ENCODE measurements around the gene SLCO2B1.
"Not testable (repeated sequence)": the region's sequence is repeated elsewhere in the genome, so short reads cannot be mapped to it uniquely, and the experiment has no call there.

SLCO2B1 gene, protein sequence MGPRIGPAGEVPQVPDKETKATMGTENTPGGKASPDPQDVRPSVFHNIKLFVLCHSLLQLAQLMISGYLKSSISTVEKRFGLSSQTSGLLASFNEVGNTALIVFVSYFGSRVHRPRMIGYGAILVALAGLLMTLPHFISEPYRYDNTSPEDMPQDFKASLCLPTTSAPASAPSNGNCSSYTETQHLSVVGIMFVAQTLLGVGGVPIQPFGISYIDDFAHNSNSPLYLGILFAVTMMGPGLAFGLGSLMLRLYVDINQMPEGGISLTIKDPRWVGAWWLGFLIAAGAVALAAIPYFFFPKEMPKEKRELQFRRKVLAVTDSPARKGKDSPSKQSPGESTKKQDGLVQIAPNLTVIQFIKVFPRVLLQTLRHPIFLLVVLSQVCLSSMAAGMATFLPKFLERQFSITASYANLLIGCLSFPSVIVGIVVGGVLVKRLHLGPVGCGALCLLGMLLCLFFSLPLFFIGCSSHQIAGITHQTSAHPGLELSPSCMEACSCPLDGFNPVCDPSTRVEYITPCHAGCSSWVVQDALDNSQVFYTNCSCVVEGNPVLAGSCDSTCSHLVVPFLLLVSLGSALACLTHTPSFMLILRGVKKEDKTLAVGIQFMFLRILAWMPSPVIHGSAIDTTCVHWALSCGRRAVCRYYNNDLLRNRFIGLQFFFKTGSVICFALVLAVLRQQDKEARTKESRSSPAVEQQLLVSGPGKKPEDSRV

DNA sequence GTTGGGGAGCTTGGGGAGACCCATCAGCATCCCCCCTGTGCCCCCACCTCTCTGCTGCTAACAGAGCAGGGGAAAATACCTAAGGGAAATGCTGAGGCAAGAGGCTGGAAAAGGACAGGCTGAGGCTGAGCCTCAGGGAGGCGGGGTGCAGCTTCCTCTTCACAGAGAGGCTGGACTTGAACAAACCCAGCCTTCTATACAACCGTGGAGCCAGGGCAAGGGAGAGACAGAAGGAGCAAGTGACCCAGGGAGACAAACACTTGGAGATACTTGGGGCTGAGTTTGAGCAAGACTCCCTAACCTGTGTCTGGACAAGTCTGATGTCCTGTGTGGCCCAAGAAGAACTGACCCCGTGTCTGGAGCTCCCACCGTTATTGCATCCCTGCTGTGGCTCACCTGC lies at the start of gene SLCO2B1:
Gene SLCO2B1 (plus strand): TSS at position 229 of the 400 bp plus-strand sequence. CDS start 275 bp downstream, outside the sequence.
- DNase-seq (ENCODE audit: low spot score): no peak

DNA sequence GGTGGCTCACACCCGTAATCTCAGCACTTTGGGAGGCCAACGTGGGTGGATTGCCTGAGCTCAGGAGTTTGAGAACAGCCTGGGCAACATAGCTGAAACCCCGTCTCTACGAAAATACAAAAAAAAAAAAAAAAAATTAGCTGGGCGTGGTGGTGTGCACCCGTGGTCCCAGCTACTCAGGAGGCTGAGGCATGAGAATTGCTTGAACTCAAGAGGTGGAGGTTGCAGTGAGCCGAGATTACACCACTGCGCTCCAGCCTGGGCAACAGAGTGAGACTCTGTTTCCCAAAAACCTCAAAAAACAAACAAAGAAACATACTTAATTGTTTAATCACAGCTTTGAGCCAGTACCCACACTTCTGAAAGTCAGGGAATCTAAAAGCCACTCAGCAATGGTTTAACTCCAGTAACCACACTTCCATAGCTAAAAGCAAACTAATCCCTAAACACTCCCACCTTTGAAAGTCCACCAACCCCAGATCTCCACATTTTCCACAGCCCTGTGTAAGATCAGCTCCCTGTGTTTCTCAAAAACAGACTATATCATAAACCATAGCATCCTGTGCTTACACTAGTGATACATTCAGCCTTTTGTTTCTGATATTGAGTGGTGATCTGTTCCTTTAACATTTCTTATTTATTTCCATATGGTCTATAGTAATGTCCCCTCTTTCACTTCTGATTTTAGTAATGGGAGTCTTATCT lies 49.3 kb upstream of the SLCO2B1 start:
- DNase-seq (ENCODE audit: low spot score): no peak

- no peak for DNase-seq (ENCODE audit: low spot score)
These were observed 47.4 kb upstream of the SLCO2B1 start for GRCh38 chr11:75103380-75104026.

DNA sequence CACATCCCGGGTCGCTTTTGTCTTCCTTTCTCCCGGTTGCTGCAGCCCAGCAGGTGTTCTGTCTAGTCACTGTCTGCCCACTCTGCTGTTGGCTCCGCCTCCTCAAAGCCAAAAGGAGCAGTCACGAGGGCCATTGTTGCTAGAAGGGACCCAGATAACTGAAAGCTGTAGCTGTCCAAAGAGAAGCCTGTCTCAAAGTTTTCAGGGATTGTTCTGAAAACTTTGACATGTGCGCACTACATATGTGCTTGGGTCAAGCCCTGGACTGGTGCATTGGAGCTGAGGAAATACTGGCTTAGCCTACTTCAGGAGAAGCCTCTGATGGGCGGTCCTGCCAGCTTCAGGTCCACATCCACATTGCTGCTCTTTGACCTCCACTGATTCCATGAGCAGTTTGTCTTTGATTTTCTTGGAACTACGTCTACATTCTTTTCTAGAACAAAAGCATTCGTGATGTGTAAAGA lies 45.4 kb upstream of the SLCO2B1 start:
- no peak for DNase-seq (ENCODE audit: low spot score)

DNA sequence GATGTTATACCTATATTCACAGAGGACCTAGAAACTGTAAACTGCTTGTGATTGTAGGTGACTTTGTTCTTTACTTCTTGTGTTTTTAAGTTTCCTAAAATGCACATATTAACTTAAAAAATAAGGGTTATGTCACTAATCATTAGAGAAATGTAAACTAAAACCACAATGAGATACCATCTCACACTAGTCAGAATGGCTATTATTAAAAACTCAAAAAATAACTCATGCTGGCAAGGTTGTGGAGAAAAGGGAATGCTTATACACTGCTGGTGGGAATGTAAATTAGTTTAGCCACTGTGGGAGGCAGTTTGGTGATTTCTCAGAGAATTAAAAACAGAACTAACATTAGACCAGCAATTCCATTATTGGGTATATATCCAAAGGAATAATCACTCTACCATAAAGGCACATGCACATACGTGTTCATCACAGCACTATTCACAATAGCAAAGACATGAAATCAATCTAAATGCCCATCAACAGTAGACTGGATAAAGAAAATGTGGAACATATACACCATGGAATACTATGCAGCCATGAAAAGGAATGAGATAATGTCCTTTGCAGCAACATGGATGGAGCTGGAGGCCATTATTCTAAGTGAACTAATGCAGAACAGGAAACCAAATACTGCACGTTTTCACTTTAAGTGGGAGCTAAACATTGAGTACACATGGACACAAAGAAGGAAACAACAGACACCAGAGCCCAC lies 44.8 kb upstream of the SLCO2B1 start:
- DNase-seq (ENCODE audit: low spot score): not testable (repeated sequence)

DNA sequence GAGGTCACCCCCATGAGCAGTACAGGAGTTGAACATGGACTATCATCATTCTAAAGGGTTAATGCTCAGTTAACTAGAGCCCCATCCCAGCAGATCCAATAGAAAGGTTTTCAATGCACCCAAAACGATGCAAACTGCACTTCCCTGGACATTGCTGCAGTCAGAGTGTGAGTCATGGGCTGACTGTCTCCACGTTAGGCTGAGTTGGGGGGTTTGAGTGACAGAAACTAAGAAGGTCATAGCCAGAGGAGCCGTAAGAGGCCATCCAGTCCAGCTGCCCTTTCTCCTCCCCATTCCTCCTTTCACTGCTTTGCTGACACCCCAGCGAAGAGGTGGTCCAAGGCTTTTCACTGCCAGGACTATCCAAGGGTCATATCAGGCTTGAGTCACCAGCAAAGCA lies 43.7 kb upstream of the SLCO2B1 start:
- DNase-seq (ENCODE audit: low spot score): no peak

GRCh38 chr11:75112200-75112599 lies 38.7 kb upstream of the SLCO2B1 start:
- DNase-seq (ENCODE audit: low spot score): no peak

DNA sequence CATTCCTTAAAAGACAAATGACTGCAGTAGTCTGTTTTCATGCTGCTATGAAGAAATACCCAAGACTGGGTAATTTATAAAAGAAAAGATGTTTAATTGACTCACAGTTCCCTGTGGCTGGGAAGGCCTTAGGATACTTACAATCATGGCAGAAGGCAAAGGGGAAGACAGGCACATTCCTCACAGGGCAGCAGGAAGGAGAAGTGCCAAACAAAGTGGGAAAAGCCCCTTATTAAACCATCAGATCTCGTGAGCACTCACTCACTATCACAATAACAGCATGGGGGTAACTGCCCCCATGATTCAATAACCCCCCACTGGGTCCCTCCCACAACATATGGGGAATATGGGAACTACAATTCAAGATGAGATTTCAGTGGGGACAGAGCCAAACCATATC lies 37.9 kb upstream of the SLCO2B1 start:
- DNase-seq (ENCODE audit: low spot score): no peak

GRCh38 chr11:75114465-75114864 lies 36.4 kb upstream of the SLCO2B1 start:
- no peak for DNase-seq (ENCODE audit: low spot score)

GRCh38 chr11:75118577-75118976 lies 32.3 kb upstream of the SLCO2B1 start:
- no peak for DNase-seq (ENCODE audit: low spot score)

- DNase-seq (ENCODE audit: low spot score): no peak
These were observed 24.3 kb upstream of the SLCO2B1 start for GRCh38 chr11:75126564-75126963.

DNA sequence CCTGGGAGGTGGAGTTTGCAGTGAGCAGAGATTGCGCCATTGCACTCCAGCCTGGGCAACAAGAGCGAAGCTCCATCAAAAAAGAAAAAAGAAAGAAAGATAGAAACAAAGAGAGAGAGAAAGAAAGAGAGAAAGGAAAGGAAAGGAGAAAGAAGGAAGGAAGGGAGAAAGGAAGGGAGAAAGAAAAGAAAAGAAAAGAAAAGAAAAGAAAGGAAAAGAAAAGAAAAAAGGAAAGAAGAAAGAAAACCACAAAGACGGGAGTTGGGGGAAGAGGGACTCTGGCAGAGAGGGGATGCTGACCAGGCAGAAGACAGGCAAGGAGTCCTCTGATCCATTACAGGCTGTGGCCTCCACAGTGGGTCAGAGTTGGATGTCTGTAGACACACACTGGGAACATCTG lies 18.8 kb upstream of the SLCO2B1 start:
- DNase-seq (ENCODE audit: low spot score): no peak

DNA sequence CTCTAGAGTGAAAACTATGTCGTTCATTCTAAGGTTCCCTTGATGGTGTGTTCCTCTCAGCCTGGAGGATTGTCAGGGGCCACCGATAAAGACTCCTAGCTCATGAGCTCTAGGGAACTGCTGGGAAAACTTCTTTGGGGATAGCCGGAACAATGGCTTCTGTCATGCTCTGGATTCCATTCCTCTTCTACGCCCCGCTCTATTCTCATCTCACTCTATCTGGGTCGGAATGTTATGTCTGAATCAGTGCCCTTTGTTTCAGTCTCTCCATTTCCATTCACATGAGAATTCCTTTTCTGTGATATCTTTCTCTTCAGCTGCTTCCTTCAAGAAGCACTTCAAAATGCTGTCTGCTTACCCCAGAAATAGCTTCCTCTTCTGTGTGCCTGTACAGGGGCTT lies 16.9 kb upstream of the SLCO2B1 start:
- DNase-seq (ENCODE audit: low spot score): no peak

DNA sequence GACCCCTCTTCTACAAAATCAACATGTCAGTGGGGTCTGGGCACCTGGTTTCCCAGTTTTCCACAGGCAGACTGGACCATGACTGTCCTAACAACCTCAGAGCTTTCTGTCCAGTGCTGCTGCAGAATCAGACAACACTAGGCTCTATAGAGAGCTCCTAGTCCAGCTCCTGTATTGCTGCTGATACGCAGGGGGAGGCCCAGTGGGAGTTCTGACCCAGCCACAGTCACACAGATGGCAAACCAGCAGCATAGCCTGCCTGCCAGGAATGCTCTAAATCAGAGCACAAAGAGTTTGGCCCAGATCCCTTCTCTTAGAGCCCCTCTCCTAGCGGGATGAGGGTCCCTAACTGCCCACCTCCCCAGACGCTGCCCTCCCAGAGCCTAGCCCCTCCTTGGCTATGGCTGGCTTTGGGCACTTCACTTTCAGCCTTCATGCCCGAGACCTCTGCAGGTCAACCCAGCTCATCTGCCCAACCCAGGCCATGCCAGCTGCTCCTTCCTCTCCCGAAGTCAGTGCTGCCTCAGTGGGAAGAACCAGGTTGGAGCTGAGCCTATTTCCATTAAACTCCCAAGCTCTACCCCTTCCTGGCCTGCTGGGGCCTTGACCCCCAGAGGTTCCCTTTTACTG lies 15.8 kb upstream of the SLCO2B1 start:
- no peak for DNase-seq (ENCODE audit: low spot score)

- no peak for DNase-seq (ENCODE audit: low spot score)
These were observed 15.3 kb upstream of the SLCO2B1 start for GRCh38 chr11:75135651-75136050.

GRCh38 chr11:75140269-75141138 lies 10.4 kb upstream of the SLCO2B1 start:
- DNase-seq (ENCODE audit: low spot score): peak; percentile 76

DNA sequence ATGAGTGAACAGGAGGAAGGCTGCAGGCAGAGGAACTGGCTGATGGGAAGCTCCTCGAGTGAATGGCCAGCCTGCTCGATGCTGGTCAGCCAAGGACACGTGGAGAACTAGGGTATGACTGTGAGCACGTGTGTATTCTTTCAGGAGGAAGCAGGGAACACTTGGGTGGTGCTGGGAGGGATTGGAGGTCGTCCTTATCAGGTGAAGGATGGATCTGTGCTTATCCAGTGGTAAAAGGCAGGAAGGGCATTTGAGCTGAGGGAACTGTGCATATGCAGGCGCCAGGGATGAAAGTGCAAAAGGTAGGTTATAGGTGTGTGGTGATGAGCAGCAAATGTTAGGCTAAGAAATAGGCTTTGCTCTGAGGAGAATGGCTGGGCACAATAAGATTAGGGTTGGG lies 9.7 kb upstream of the SLCO2B1 start:
- no peak for DNase-seq (ENCODE audit: low spot score)

DNA sequence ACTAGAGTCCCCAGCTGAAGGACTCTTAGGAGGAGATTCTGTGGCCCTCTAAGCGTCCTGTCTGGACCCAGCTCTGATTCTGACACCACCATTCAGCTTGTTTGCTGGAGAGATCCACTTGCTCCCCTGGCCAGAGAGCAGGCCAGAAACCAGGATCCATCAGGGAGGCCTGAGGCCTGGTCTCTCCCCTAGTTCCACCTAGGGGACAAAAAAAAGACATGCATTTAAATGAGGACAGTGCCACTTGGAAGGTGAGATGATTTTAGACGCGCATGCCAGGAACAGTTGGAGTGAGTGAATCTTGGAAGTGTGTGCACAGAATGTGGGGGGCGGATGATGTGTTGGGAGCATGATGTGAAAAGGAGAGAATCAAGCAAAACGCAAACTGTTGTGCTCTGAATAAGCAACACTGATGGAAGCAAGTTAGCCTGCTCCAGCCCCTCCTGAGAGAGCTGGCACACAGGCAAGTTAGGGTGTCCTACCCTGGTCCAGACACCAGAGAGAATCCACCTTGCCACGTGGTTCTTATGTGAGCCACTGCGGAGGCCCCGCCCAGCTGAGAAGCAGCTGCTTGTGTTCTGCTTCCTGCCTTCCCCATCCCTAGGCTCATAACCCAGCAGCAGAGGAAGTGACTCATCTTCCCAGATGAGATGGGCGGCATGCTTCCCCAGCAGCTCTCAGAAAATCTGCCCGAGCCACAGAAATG lies 8.0 kb upstream of the SLCO2B1 start:
- peak; percentile 89 for DNase-seq (ENCODE audit: low spot score)

DNA sequence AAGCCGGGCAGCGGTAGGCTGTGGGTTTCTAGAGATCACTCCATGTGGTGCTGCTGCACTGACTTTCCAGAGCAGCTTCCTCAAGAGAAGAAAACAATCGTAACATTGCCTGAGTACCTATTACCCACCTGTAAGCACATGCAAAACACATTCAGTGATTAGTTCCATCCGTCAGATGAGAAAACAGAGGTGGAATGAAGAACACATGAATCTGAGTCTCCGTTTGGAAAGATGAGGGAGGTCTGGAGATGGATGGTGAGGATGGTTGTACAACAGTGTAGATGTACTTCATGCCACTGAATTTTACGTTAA lies 7.5 kb upstream of the SLCO2B1 start:
- no peak for DNase-seq (ENCODE audit: low spot score)

DNA sequence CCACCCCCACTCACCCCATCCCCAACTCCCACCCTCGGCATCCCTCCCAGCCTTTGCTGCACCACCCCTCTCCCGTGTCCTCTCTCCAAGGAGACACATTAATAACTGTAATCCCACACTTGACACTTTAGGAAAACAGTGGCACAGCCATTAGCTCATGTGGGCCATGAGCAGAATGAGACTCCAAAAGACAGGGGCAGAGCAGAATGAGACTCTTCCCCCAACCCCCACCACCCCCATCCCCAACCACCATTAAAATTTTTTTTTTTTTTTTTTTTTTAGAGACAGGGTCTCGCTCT lies 6.2 kb upstream of the SLCO2B1 start:
- DNase-seq (ENCODE audit: low spot score): no peak

All from CD4-positive, alpha-beta T cell treated with Interleukin-6 at 100 ng/mL for 8 hours (primary cell).